Keratinocyte (primary cell): ENCODE measurements around the gene SYDE2. TPM values are rescaled to one million over a fixed set of nuclear protein-coding genes. Genes with fewer than 3 reads are reported as not detected.
A peak's percentile ranks its signal among the peaks of the same experiment; 100 is the strongest.

Source experiments
- DNase-seq: peaks from one replicate; pipeline ENCODE4 v3.0.0-alpha.2; 2011; ENCODE audit warnings: low read depth, missing footprints, low spot score
- FAIRE-seq: peaks from 2 replicates; lab custom pipeline; 2011; peaks lifted over from hg19 to GRCh38; lab: Jason Lieb, UNC
- H2AFZ ChIP-seq: 2 replicates; pipeline ENCODE4 v1.6.0; 2012; ENCODE audit warnings: low read length, control low read depth, inconsistent platforms; ENCODE audit not compliant: control insufficient read depth
- H3K27ac ChIP-seq: 2 replicates; pipeline ENCODE4 v1.5.1; 2011; ENCODE audit warnings: low read length; ENCODE audit not compliant: control insufficient read depth, insufficient read depth
- H3K27me3 ChIP-seq: 3 replicates; pipeline ENCODE4 v1.6.0; 2011; ENCODE audit warnings: low read length; ENCODE audit not compliant: control insufficient read depth, insufficient read depth; ENCODE audit errors: extremely low read depth
- H3K36me3 ChIP-seq, 2 experiments: 2 replicates in 1 of 2; 3 replicates in 1 of 2; pipeline ENCODE4 v1.5.1; 2011; ENCODE audit warnings: low read length in 2 of 2, mild to moderate bottlenecking in 1 of 2; ENCODE audit not compliant: control insufficient read depth in 2 of 2, insufficient read depth in 2 of 2; ENCODE audit errors: extremely low read depth in 1 of 2
- H3K4me1 ChIP-seq: 3 replicates; pipeline ENCODE4 v1.5.1; 2011; ENCODE audit warnings: low read length; ENCODE audit not compliant: control insufficient read depth, insufficient read depth; ENCODE audit errors: extremely low read depth
- H3K4me2 ChIP-seq: 3 replicates; pipeline ENCODE4 v1.6.0; 2011; ENCODE audit warnings: low read depth, low read length; ENCODE audit not compliant: control insufficient read depth, insufficient read depth; ENCODE audit errors: extremely low read depth
- H3K4me3 ChIP-seq, 3 experiments: fragments of 200-600 bp in 1 of 3; sonication (generic) in 1 of 3; 2 replicates in 2 of 3; 3 replicates in 1 of 3; pipeline ENCODE4 v1.5.1; 2011 to 2016; ENCODE audit warnings: low read length in 3 of 3, mild to moderate bottlenecking in 3 of 3, control low read depth in 2 of 3, inconsistent platforms in 1 of 3, low read depth in 1 of 3, mixed read lengths in 1 of 3, mixed run types in 1 of 3, moderate library complexity in 1 of 3; ENCODE audit not compliant: control insufficient read depth in 2 of 3, insufficient read depth in 2 of 3; ENCODE audit errors: extremely low read depth in 1 of 3
- H3K79me2 ChIP-seq: 2 replicates; pipeline ENCODE4 v1.6.0; 2012; ENCODE audit warnings: low read length; ENCODE audit not compliant: control insufficient read depth, insufficient read depth
- H3K9ac ChIP-seq: 3 replicates; pipeline ENCODE4 v1.6.0; 2011; ENCODE audit warnings: low read length; ENCODE audit not compliant: control insufficient read depth, insufficient read depth; ENCODE audit errors: extremely low read depth
- H3K9me1 ChIP-seq: 3 replicates; pipeline ENCODE4 v1.6.0; 2011; ENCODE audit warnings: low read length; ENCODE audit not compliant: control insufficient read depth, insufficient read depth; ENCODE audit errors: extremely low read depth
- H3K9me3 ChIP-seq: 2 replicates; pipeline ENCODE4 v1.5.1; 2012; ENCODE audit warnings: low read depth, low read length; ENCODE audit not compliant: control insufficient read depth
- H4K20me1 ChIP-seq: 3 replicates; pipeline ENCODE4 v1.6.0; 2011; ENCODE audit warnings: low read length; ENCODE audit not compliant: control insufficient read depth, insufficient read depth; ENCODE audit errors: extremely low read depth
- EZH2 ChIP-seq: IDR thresholded peaks from one replicate; pipeline ENCODE4 v1.6.1; 2012; ENCODE audit warnings: inconsistent platforms, mild to moderate bottlenecking, low read length, moderate library complexity
- dilution Hi-C: fragments of 300-500 bp; cut with MboI; formaldehyde crosslinking; loops from one replicate; pipeline ENCODE4 v1.7.0; 2020; ENCODE audit warnings: low sequenced_read_pairs; ENCODE audit not compliant: extremely low pct_ligation_motif_present
- polyA plus RNA-seq, 5 experiments: library from polyadenylated mRNA; depleted of rRNA in 3 of 5; stranded (reverse) in 3 of 5; stranded (forward) in 1 of 5; unstranded in 1 of 5; fragments of >200 nt; gene quantifications; 1 replicate in 1 of 5; 2 replicates in 3 of 5; 3 replicates in 1 of 5; pipeline versions ENCODE4 v1.2.1 to v1.2.3, GENCODE V29; 2011 to 2012; ENCODE audit warnings: missing spikeins in 2 of 5, low read depth in 1 of 5, low replicate concordance in 1 of 5
- TF ChIP-seq, protein P1 (sequence below), 3 experiments: IDR thresholded peaks in 1 of 3; conservative IDR thresholded peaks in 1 of 3; optimal IDR thresholded peaks in 1 of 3; 2 replicates in 2 of 3; 3 replicates in 1 of 3; pipeline versions ENCODE3 to v1.5.1; 2011; ENCODE audit warnings: low read length in 3 of 3, mild to moderate bottlenecking in 3 of 3, moderate library complexity in 2 of 3, control low read depth in 1 of 3, inconsistent platforms in 1 of 3; ENCODE audit not compliant: insufficient read depth in 2 of 3; ENCODE audit errors: extremely low read depth in 1 of 3

The SYDE2 gene
- polyA plus RNA-seq, 1 donor (not counting 4 experiments of a cell fraction or from before 2014, with no cell fraction given), result 1.7 TPM

DNA sequence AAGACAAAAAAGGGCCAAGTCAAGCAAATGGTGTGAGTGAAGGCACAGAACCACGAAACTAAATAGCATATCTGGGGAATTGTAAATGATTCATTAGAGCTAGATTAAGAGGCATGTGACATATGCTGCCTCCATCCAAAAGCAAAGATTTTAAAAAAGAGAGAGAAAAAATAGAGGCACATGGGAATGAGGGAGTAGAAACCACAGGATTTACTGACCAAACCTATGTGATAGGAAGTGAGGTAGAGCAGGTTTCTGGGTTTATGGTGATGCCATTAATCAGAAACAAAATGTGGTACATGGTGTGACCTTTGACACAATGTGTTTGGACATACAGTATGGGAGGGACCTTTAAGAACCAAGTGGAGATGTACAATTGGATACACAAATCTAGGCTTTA, 45.1 kb upstream of the SYDE2 start:
- peak; percentile 13 for FAIRE-seq
- Histone ChIP-seq H3K79me2 (no peaks in the 10 kb centered on the region), H3K9ac (no peak overlapping the region), H3K9me1 (no peaks in the 10 kb centered on the region), H3K4me3 (no peak overlapping the region), H3K36me3 (peaks cover 0 to 3% of the 10 kb centered on the region in 2 experiments), H3K4me2 (no peak overlapping the region), H3K9me3 (no peaks in the 10 kb centered on the region), H4K20me1 (no peaks in the 10 kb centered on the region), H3K4me1 (peaks cover 16% of the 10 kb centered on the region), H3K27me3 (no peaks in the 10 kb centered on the region), H2AFZ (no peak overlapping the region), H3K27ac (no peak overlapping the region)
- dilution Hi-C loops, result no loop called here
- DNase-seq, result no peak
- TF ChIP-seq EZH2, result no peak
- TF ChIP-seq, protein P1, sequence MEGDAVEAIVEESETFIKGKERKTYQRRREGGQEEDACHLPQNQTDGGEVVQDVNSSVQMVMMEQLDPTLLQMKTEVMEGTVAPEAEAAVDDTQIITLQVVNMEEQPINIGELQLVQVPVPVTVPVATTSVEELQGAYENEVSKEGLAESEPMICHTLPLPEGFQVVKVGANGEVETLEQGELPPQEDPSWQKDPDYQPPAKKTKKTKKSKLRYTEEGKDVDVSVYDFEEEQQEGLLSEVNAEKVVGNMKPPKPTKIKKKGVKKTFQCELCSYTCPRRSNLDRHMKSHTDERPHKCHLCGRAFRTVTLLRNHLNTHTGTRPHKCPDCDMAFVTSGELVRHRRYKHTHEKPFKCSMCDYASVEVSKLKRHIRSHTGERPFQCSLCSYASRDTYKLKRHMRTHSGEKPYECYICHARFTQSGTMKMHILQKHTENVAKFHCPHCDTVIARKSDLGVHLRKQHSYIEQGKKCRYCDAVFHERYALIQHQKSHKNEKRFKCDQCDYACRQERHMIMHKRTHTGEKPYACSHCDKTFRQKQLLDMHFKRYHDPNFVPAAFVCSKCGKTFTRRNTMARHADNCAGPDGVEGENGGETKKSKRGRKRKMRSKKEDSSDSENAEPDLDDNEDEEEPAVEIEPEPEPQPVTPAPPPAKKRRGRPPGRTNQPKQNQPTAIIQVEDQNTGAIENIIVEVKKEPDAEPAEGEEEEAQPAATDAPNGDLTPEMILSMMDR (optimal IDR thresholded peaks at IDR 0.05 in 1 of 3, IDR thresholded peaks at IDR 0.05 in 1 of 3, conservative IDR thresholded peaks at IDR 0.05 in 1 of 3; ENCODE audit: extremely low read depth in 1 of 3, insufficient read depth in 2 of 3, low read length in 3 of 3), result no peak

DNA sequence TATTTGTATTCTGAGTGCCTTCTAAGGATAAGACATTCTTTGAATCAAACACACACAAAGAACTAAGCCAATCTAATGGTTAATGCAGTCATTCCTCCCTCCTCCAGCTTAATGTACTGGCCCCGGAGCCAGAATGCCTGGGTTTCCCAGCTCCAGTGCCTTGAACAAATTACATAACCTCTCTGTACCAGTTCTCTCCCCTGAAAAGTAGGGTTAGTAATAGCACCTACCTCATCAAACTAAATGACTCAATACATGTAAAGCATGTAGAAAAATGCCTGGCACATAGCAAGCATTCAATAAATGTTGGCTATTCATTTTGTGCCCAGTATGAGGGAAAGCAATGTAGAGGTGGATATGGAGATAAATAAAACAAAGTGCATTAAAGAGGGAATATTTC, 44.6 kb upstream of the SYDE2 start:
- Histone ChIP-seq H3K27ac (no peak overlapping the region), H3K9ac (no peak overlapping the region)
- no peak for FAIRE-seq

More for the DNA sequence above, 44.6 kb upstream of the SYDE2 start:
- Histone ChIP-seq H3K4me2 (no peak overlapping the region), H3K9me3 (no peaks in the 10 kb centered on the region), H2AFZ (no peak overlapping the region), H4K20me1 (no peaks in the 10 kb centered on the region), H3K9me1 (no peaks in the 10 kb centered on the region), H3K36me3 (peaks cover 0 to 3% of the 10 kb centered on the region in 2 experiments), H3K27me3 (no peaks in the 10 kb centered on the region), H3K4me1 (peaks cover 16% of the 10 kb centered on the region), H3K4me3 (no peak overlapping the region), H3K79me2 (no peaks in the 10 kb centered on the region)
- TF ChIP-seq, protein P1 (optimal IDR thresholded peaks at IDR 0.05 in 1 of 3, IDR thresholded peaks at IDR 0.05 in 1 of 3, conservative IDR thresholded peaks at IDR 0.05 in 1 of 3; ENCODE audit: extremely low read depth in 1 of 3, insufficient read depth in 2 of 3, low read length in 3 of 3), result no peak
- no peak for TF ChIP-seq EZH2
- DNase-seq, result no peak
- dilution Hi-C loops, result no loop called here
